WTC11 (cell line): ENCODE data around the gene PVALEF. TPM values are rescaled to one million over a fixed set of nuclear protein-coding genes. Genes with fewer than 3 reads are reported as not detected.

Experiments used
- ATAC-seq: fragments of 200-7000 bp; cut with Tn5 transposase; 2 replicates; pipeline ENCODE4 v1.10.0; 2021; ENCODE audit warnings: mild to moderate bottlenecking, moderate library complexity
- CTCF ChIA-PET: fragments of 300-600 bp; sonication (Branson Sonifier 250); formaldehyde crosslinking; loops from one replicate; lab custom pipeline; 2021; ENCODE audit warnings: antibody characterized with exemption; lab: Charles Lee
- POLR2A ChIA-PET: fragments of 350-600 bp; sonication (Branson Sonifier 250); formaldehyde crosslinking; loops from one replicate; lab custom pipeline; 2021; ENCODE audit warnings: antibody characterized with exemption; lab: Charles Lee
- DNase-seq: peaks from one replicate; pipeline ENCODE4 v3.0.0; 2021; ENCODE audit warnings: low spot score
- H3K27ac Mint-ChIP-seq: 2 replicates; pipeline ENCODE4 v1.8.0; 2021; ENCODE audit warnings: mixed read lengths
- H3K27me3 Mint-ChIP-seq: 2 replicates; pipeline ENCODE4 v1.8.0; 2021; ENCODE audit warnings: low read depth, mild to moderate bottlenecking, moderate library complexity, mixed read lengths
- H3K36me3 Mint-ChIP-seq: 2 replicates; pipeline ENCODE4 v1.8.0; 2021; ENCODE audit warnings: mixed read lengths
- H3K4me1 Mint-ChIP-seq: 2 replicates; pipeline ENCODE4 v1.8.0; 2022; ENCODE audit warnings: mixed read lengths
- H3K4me3 Mint-ChIP-seq: 2 replicates; pipeline ENCODE4 v1.8.0; 2021; ENCODE audit warnings: mild to moderate bottlenecking, moderate library complexity, mixed read lengths
- H3K9me3 Mint-ChIP-seq: 2 replicates; pipeline ENCODE4 v1.8.0; 2021; ENCODE audit warnings: mixed read lengths
- AR ChIP-seq: fragments of 250-450 bp; sonication (Bioruptor Pico); IDR thresholded peaks from 2 replicates; pipeline ENCODE4 v1.9.0; 2021; ENCODE audit warnings: mild to moderate bottlenecking
- ESRRA ChIP-seq: sonication (generic); formaldehyde crosslinking; IDR thresholded peaks from 2 replicates; pipeline ENCODE4 v1.8.1; 2022; ENCODE audit warnings: mild to moderate bottlenecking, missing genetic modification reagents, borderline replicate concordance
- ETV6 ChIP-seq: sonication (generic); formaldehyde crosslinking; IDR thresholded peaks from 2 replicates; pipeline ENCODE4 v1.8.1; 2022; ENCODE audit warnings: mild to moderate bottlenecking, missing genetic modification reagents
- GRHL2 ChIP-seq: fragments of 250-450 bp; sonication (Bioruptor Pico); IDR thresholded peaks from 2 replicates; pipeline ENCODE4 v1.8.0; 2022; ENCODE audit warnings: mild to moderate bottlenecking, moderate library complexity; ENCODE audit not compliant: insufficient replicate concordance, severe bottlenecking
- HMGA2 ChIP-seq: fragments of 250-450 bp; sonication (Bioruptor Pico); IDR thresholded peaks from 2 replicates; pipeline ENCODE4 v1.4.0; 2021; ENCODE audit warnings: mild to moderate bottlenecking, moderate library complexity
- IRF2 ChIP-seq: sonication (generic); formaldehyde crosslinking; IDR thresholded peaks from 2 replicates; pipeline ENCODE4 v1.8.0; 2022; ENCODE audit warnings: low read depth, missing genetic modification reagents, borderline replicate concordance
- KAT7 ChIP-seq: sonication (generic); formaldehyde crosslinking; IDR thresholded peaks from 2 replicates; pipeline ENCODE4 v1.8.1; 2023; ENCODE audit warnings: missing genetic modification reagents, mild to moderate bottlenecking, borderline replicate concordance
- MLX ChIP-seq: sonication (generic); formaldehyde crosslinking; IDR thresholded peaks from 2 replicates; pipeline ENCODE4 v1.8.1; 2023; ENCODE audit warnings: mild to moderate bottlenecking, missing genetic modification reagents, moderate library complexity
- MYBL2 ChIP-seq: sonication (generic); formaldehyde crosslinking; IDR thresholded peaks from 2 replicates; pipeline ENCODE4 v1.8.1; 2023; ENCODE audit warnings: mild to moderate bottlenecking, moderate library complexity, missing genetic modification reagents
- NR1H2 ChIP-seq: sonication (generic); formaldehyde crosslinking; IDR thresholded peaks from 2 replicates; pipeline ENCODE4 v1.9.0; 2021; ENCODE audit warnings: mild to moderate bottlenecking, moderate library complexity, missing genetic modification reagents
- NR2C2 ChIP-seq: sonication (generic); formaldehyde crosslinking; IDR thresholded peaks from 2 replicates; pipeline ENCODE4 v1.8.0; 2022; ENCODE audit warnings: mild to moderate bottlenecking, missing genetic modification reagents
- OVOL2 ChIP-seq: fragments of 250-450 bp; sonication (Bioruptor Pico); IDR thresholded peaks from 2 replicates; pipeline ENCODE4 v1.9.0; 2021; ENCODE audit warnings: mild to moderate bottlenecking, borderline replicate concordance
- RORB ChIP-seq: fragments of 250-450 bp; sonication (Bioruptor Pico); IDR thresholded peaks from 2 replicates; pipeline ENCODE4 v1.9.0; 2021; ENCODE audit warnings: mild to moderate bottlenecking
- STAT6 ChIP-seq: sonication (generic); formaldehyde crosslinking; conservative IDR thresholded peaks from 2 replicates; pipeline ENCODE4 v1.8.1; 2023; ENCODE audit warnings: mild to moderate bottlenecking, low read depth, missing genetic modification reagents, moderate library complexity
- TCF7 ChIP-seq: sonication (generic); formaldehyde crosslinking; IDR thresholded peaks from 2 replicates; pipeline ENCODE4 v1.8.0; 2022; ENCODE audit warnings: mild to moderate bottlenecking, low read depth, missing genetic modification reagents, moderate library complexity
- USF1 ChIP-seq: sonication (generic); formaldehyde crosslinking; IDR thresholded peaks from 2 replicates; pipeline ENCODE4 v1.8.0; 2022; ENCODE audit warnings: mild to moderate bottlenecking, missing genetic modification reagents
- ZNF138 ChIP-seq: sonication (generic); formaldehyde crosslinking; conservative IDR thresholded peaks from 2 replicates; pipeline ENCODE4 v1.8.1; 2022; ENCODE audit warnings: mild to moderate bottlenecking, moderate library complexity, missing genetic modification reagents
- ZNF512 ChIP-seq: sonication (generic); formaldehyde crosslinking; IDR thresholded peaks from 2 replicates; pipeline ENCODE4 v1.8.1; 2022; ENCODE audit warnings: missing genetic modification reagents, borderline replicate concordance
- ZSCAN18 ChIP-seq: fragments of 250-450 bp; sonication (Bioruptor Pico); IDR thresholded peaks from 2 replicates; pipeline ENCODE4 v2.1.2; 2022; ENCODE audit warnings: mild to moderate bottlenecking, moderate library complexity
- total RNA-seq: library from RNA; stranded (reverse); gene quantifications from 3 replicates; pipeline ENCODE4 v1.2.3, GENCODE V29; 2021

Gene PVALEF
- total RNA-seq, 1 experiment from 2014 or later, result not detected

GRCh38 chr17:81127526-81128177, 37.7 kb upstream of the PVALEF start:
- no peak overlapping the region for H3K27ac Mint-ChIP-seq
- H3K27me3 Mint-ChIP-seq, result peaks cover 2% of the 10 kb centered on the region
- no peaks in the 10 kb centered on the region for H3K9me3 Mint-ChIP-seq
- no peaks in the 10 kb centered on the region for H3K36me3 Mint-ChIP-seq
- no peak for DNase-seq
- ChIA-PET POLR2A (no interaction called here), CTCF (interaction anchor here (1.3 to 1.9 kb wide), 3 partner anchors 7 to 127 kb away, joined by 3 to 7 read pairs (median 3); no protein-coding TSS in a partner anchor)
- ATAC-seq, result no peak
- no peaks in the 10 kb centered on the region for H3K4me1 Mint-ChIP-seq
- TF ChIP-seq IRF2 (no peak), RORB (CRISPR knock-in tag) (no peak), STAT6 (CRISPR knock-in tag) (no peak), ZNF138 (CRISPR knock-in tag) (no peak), OVOL2 (CRISPR knock-in tag) (no peak), KAT7 (CRISPR knock-in tag) (no peak), USF1 (CRISPR knock-in tag) (no peak), ZNF512 (CRISPR knock-in tag) (no peak), AR (no peak), HMGA2 (CRISPR knock-in tag) (no peak), TCF7 (CRISPR knock-in tag) (no peak), MYBL2 (no peak), NR1H2 (no peak), ZSCAN18 (CRISPR knock-in tag) (no peak)
- TF ChIP-seq, all 79 proteins: peak for 0
- H3K4me3 Mint-ChIP-seq, result no peak overlapping the region

GRCh38 chr17:81128338-81128737, 37.0 kb upstream of the PVALEF start:
- Mint-ChIP-seq H3K36me3 (no peaks in the 10 kb centered on the region), H3K4me3 (no peak overlapping the region), H3K4me1 (no peaks in the 10 kb centered on the region), H3K9me3 (no peaks in the 10 kb centered on the region), H3K27me3 (no peaks in the 10 kb centered on the region), H3K27ac (no peak overlapping the region)
- POLR2A ChIA-PET, result no interaction called here
- DNase-seq (no peak), ATAC-seq (no peak)
- CTCF ChIA-PET, result interaction anchor here (0.6 to 1.9 kb wide), 4 partner anchors 8 to 357 kb away, joined by 3 to 7 read pairs (median 4); no protein-coding TSS in a partner anchor
- no peak for TF ChIP-seq ZNF512 (CRISPR knock-in tag)
- TF ChIP-seq RORB (CRISPR knock-in tag), result no peak
- TF ChIP-seq ETV6, result no peak
- no peak for TF ChIP-seq USF1 (CRISPR knock-in tag)
- TF ChIP-seq GRHL2 (CRISPR knock-in tag), result no peak
- TF ChIP-seq ESRRA (CRISPR knock-in tag), result no peak
- TF ChIP-seq MLX (CRISPR knock-in tag), result no peak
- TF ChIP-seq NR2C2 (CRISPR knock-in tag), result no peak
